A549 (cell line): Measurements from ENCODE around the gene RPS21. TPM values are rescaled to one million over a fixed set of nuclear protein-coding genes. Genes with fewer than 3 reads are reported as not detected.

Source experiments
- ATAC-seq, 2 experiments: fragments of 200-7000 bp in 1 of 2; fragments of >200 bp in 1 of 2; cut with Nextera tagmentation in 1 of 2; cut with Tn5 transposase in 1 of 2; 3 replicates each; pipeline versions ENCODE4 v1.8.0 to v1.9.1; 2018 to 2020; ENCODE audit warnings: mild to moderate bottlenecking in 1 of 2, moderate library complexity in 1 of 2
- CTCF ChIA-PET: fragments of 300-600 bp; sonication (Branson Sonifier 250); formaldehyde crosslinking; extraction: SDS; loops from one replicate; lab custom pipeline; 2021; ENCODE audit warnings: antibody characterized with exemption, inconsistent platforms; lab: Yijun Ruan, JAX
- POLR2A ChIA-PET: fragments of 350-600 bp; formaldehyde crosslinking; extraction: SDS; loops from one replicate; lab custom pipeline; 2021; ENCODE audit warnings: antibody characterized with exemption, inconsistent platforms; lab: Yijun Ruan, JAX
- DNase-seq, 2 experiments: peaks; one replicate each; pipeline versions ENCODE4 v3.0.0 to v3.0.0-alpha.2; 2011 to 2016; ENCODE audit warnings: low read depth in 1 of 2, low spot score in 1 of 2
- FAIRE-seq: peaks from 2 replicates; lab custom pipeline; 2011; peaks lifted over from hg19 to GRCh38; lab: Jason Lieb, UNC
- H3K27ac ChIP-seq, 2 experiments: fragments of >200 bp; sonication (Bioruptor Twin); formaldehyde crosslinking; 3 replicates each; pipeline ENCODE4 v1.5.1; 2016 to 2017
- H3K4me1 ChIP-seq: fragments of >200 bp; sonication (Bioruptor Twin); formaldehyde crosslinking; 3 replicates; pipeline ENCODE4 v1.6.1; 2016
- H3K4me2 ChIP-seq: fragments of >200 bp; sonication (Bioruptor Twin); formaldehyde crosslinking; 3 replicates; pipeline ENCODE4 v1.6.1; 2016
- H3K4me3 ChIP-seq: fragments of >200 bp; sonication (Bioruptor Twin); formaldehyde crosslinking; 3 replicates; pipeline ENCODE4 v1.5.1; 2016
- H3K9me3 ChIP-seq: fragments of >200 bp; sonication (Bioruptor Twin); formaldehyde crosslinking; 3 replicates; pipeline ENCODE4 v1.6.1; 2016
- BHLHE40 ChIP-seq: IDR thresholded peaks from 2 replicates; pipeline ENCODE4 v1.6.1; 2012; ENCODE audit warnings: low read depth, low read length, inconsistent platforms
- CEBPB ChIP-seq, 2 experiments: fragments of >200 bp in 1 of 2; sonication (Bioruptor Twin) in 1 of 2; formaldehyde crosslinking in 1 of 2; IDR thresholded peaks; 2 replicates each; pipeline ENCODE4 v1.6.1; 2012 to 2016
- CHD4 ChIP-seq: fragments of 200-600 bp; sonication (generic); IDR thresholded peaks from 2 replicates; pipeline ENCODE4 v1.6.1; 2016; ENCODE audit warnings: antibody characterized with exemption, mild to moderate bottlenecking, borderline replicate concordance
- ELK1 ChIP-seq: fragments of 150-350 bp; IDR thresholded peaks from 2 replicates; pipeline ENCODE4 v1.6.1; 2014; ENCODE audit warnings: low read depth, mild to moderate bottlenecking, low read length
- FOSB ChIP-seq: fragments of 250-450 bp; sonication (Bioruptor Pico); IDR thresholded peaks from 2 replicates; pipeline ENCODE4 v1.5.0; 2020; ENCODE audit warnings: mild to moderate bottlenecking, moderate library complexity
- HDAC2 ChIP-seq: fragments of 200-600 bp; sonication (generic); IDR thresholded peaks from 2 replicates; pipeline ENCODE4 v1.6.1; 2016
- HES2 ChIP-seq: fragments of >200 bp; sonication (Bioruptor Twin); formaldehyde crosslinking; IDR thresholded peaks from 2 replicates; pipeline ENCODE4 v1.6.1; 2016
- HMGXB4 ChIP-seq: fragments of 250-450 bp; sonication (Bioruptor Pico); IDR thresholded peaks from 2 replicates; pipeline ENCODE4 v1.5.0; 2021; ENCODE audit warnings: mild to moderate bottlenecking, moderate library complexity, borderline replicate concordance
- HOXA7 ChIP-seq: fragments of 250-450 bp; sonication (Bioruptor Pico); IDR thresholded peaks from 2 replicates; pipeline ENCODE4 v1.5.0; 2020; ENCODE audit warnings: mild to moderate bottlenecking, moderate library complexity
- HOXB13 ChIP-seq: fragments of 250-450 bp; sonication (Bioruptor Pico); IDR thresholded peaks from 2 replicates; pipeline ENCODE4 v1.5.0; 2020; ENCODE audit warnings: low read depth, mild to moderate bottlenecking, moderate library complexity
- JUNB ChIP-seq: fragments of >200 bp; sonication (Bioruptor Twin); formaldehyde crosslinking; IDR thresholded peaks from 2 replicates; pipeline ENCODE4 v1.6.1; 2016
- KDM5A ChIP-seq: fragments of 200-600 bp; sonication (generic); IDR thresholded peaks from 2 replicates; pipeline ENCODE4 v1.6.1; 2016; ENCODE audit warnings: antibody characterized with exemption, mild to moderate bottlenecking
- MAZ ChIP-seq: fragments of 150-350 bp; IDR thresholded peaks from 2 replicates; pipeline ENCODE4 v1.6.1; 2014; ENCODE audit warnings: antibody characterized with exemption, low read depth, low read length, borderline replicate concordance
- NPAS2 ChIP-seq: fragments of 250-450 bp; sonication (Bioruptor Pico); IDR thresholded peaks from 2 replicates; pipeline ENCODE4 v1.8.0; 2022; ENCODE audit warnings: mild to moderate bottlenecking, moderate library complexity, borderline replicate concordance
- RCOR1 ChIP-seq: fragments of 150-350 bp; IDR thresholded peaks from 2 replicates; pipeline ENCODE4 v1.6.1; 2014; ENCODE audit warnings: antibody characterized with exemption, low read length, low read depth
- REST ChIP-seq: fragments of 200-600 bp; sonication (generic); IDR thresholded peaks from 2 replicates; pipeline ENCODE4 v1.6.1; 2016; ENCODE audit warnings: antibody characterized with exemption, mild to moderate bottlenecking, moderate library complexity
- TFCP2L1 ChIP-seq: fragments of 250-450 bp; sonication (Bioruptor Pico); IDR thresholded peaks from 2 replicates; pipeline ENCODE4 v1.5.0; 2021; ENCODE audit warnings: mild to moderate bottlenecking
- TP53 ChIP-seq: fragments of 250-450 bp; sonication (Bioruptor Pico); IDR thresholded peaks from 2 replicates; pipeline ENCODE4 v1.5.0; 2021; ENCODE audit warnings: mild to moderate bottlenecking, moderate library complexity
- ZFP36 ChIP-seq: fragments of 450-650 bp; IDR thresholded peaks from 2 replicates; pipeline ENCODE4 v1.6.1; 2014; ENCODE audit warnings: borderline replicate concordance; ENCODE audit not compliant: partially characterized antibody
- ZNF302 ChIP-seq: fragments of 250-450 bp; sonication (Bioruptor Pico); IDR thresholded peaks from 2 replicates; pipeline ENCODE4 v1.9.0; 2021; ENCODE audit warnings: inconsistent platforms, mild to moderate bottlenecking, moderate library complexity
- WGBS: methylation state at CpG from one replicate; pipeline ENCODE4 v1.1.6; 2017; ENCODE audit errors: missing lambda C conversion rate; 5-methylcytosine and 5-hydroxymethylcytosine counted together
- polyA plus RNA-seq, 4 experiments: library from polyadenylated mRNA; depleted of rRNA in 3 of 4; stranded (reverse); fragments of >200 nt; fragmentation: RNase III in 1 of 4; extraction: RNeasy Plus Mini Kit Qiagen cat#74134 plus additional on column Dnase treatment in 1 of 4; gene quantifications; 2 replicates in 3 of 4; 3 replicates in 1 of 4; pipeline ENCODE4 v1.2.3, GENCODE V29; 2011 to 2017

Gene RPS21
- polyA plus RNA-seq, 2 of the 4 experiments (the other 2 are of a cell fraction): 2,862 to 4,026 TPM

- CTCF ChIA-PET: interaction anchor here (0.8 to 4.6 kb wide), 8 partner anchors 9 to 184 kb away, joined by 3 to 38 read pairs (median 4); partner anchors contain the start of gene RPS21
- no peak for TF ChIP-seq HOXA7 (CRISPR knock-in tag)
- TF ChIP-seq, all 56 proteins: peak for 0
- H3K4me3 ChIP-seq: no peak overlapping the region
- FAIRE-seq: no peak
- POLR2A ChIA-PET: interaction anchor here (1.4 to 1.6 kb wide), 2 partner anchors 11 to 13 kb away, joined by 3 to 11 read pairs; partner anchors contain the start of gene RPS21
- H3K9me3 ChIP-seq: no peaks in the 10 kb centered on the region
- no peak for DNase-seq
- H3K4me2 ChIP-seq: no peak overlapping the region
- H3K4me1 ChIP-seq: no peaks in the 10 kb centered on the region
- 88% methylated on average over 6 of the region's 7 CpGs for WGBS
- no peak for ATAC-seq
- H3K27ac ChIP-seq: no peak overlapping the region
Measured at GRCh38 chr20:62400021-62400420, 13.1 kb downstream of the RPS21 start.

GRCh38 chr20:62400541-62400940 is 13.6 kb downstream of the RPS21 start:
- ATAC-seq (no peak), FAIRE-seq (no peak), DNase-seq (no peak)
- H3K9me3 ChIP-seq: no peaks in the 10 kb centered on the region
- TF ChIP-seq RCOR1: no peak
- no peak for TF ChIP-seq TFCP2L1 (CRISPR knock-in tag)
- no peak for TF ChIP-seq ELK1
- TF ChIP-seq REST: no peak
- no peak for TF ChIP-seq HES2
- TF ChIP-seq TP53 (CRISPR knock-in tag): no peak
- TF ChIP-seq NPAS2 (CRISPR knock-in tag): no peak
- no peak for TF ChIP-seq CHD4
- TF ChIP-seq HDAC2: no peak
- no peak for TF ChIP-seq FOSB (CRISPR knock-in tag)
- TF ChIP-seq CEBPB (IDR thresholded peaks at IDR 0.05): no peak
- no peak for TF ChIP-seq MAZ
- TF ChIP-seq ZFP36: no peak
- TF ChIP-seq HOXB13 (CRISPR knock-in tag): no peak
- TF ChIP-seq HMGXB4 (CRISPR knock-in tag): no peak
- TF ChIP-seq KDM5A: no peak
- no peak for TF ChIP-seq JUNB
- TF ChIP-seq BHLHE40: no peak
- TF ChIP-seq ZNF302 (CRISPR knock-in tag): no peak
- no peak overlapping the region for H3K27ac ChIP-seq
- ChIA-PET CTCF (interaction anchor here (0.6 to 4.6 kb wide), 11 partner anchors 9 to 185 kb away, joined by 3 to 38 read pairs (median 4); partner anchors contain the start of gene RPS21), POLR2A (interaction anchor here (1.4 to 1.6 kb wide), 2 partner anchors 11 to 14 kb away, joined by 3 to 11 read pairs; partner anchors contain the start of gene RPS21)
- 79% methylated on average over 10 of the region's 10 CpGs for WGBS
- H3K4me1 ChIP-seq: peaks cover 3% of the 10 kb centered on the region
- H3K4me2 ChIP-seq: no peak overlapping the region
- H3K4me3 ChIP-seq: no peak overlapping the region
